ENCODE results near the gene SCAI. TPM values are rescaled to one million over a fixed set of nuclear protein-coding genes. Genes with fewer than 3 reads are reported as not detected.

SCAI gene
- total RNA-seq, 6 experiments from 2014 or later: 1.8 to 5.5 (median 2.6) TPM

- intact Hi-C loops (cut with DNase I): no loop called here
- no peak overlapping the region for H3K4me3 ChIP-seq
- 17% methylated on average over 2 of the region's 2 CpGs for WGBS (ENCODE audit: insufficient coverage, low coverage, low lambda C conversion rate, missing lambda C conversion rate)
- H3K27ac ChIP-seq: peak overlapping the region in 2 of 3 donors; percentile 51 to 84
- no peaks in the 10 kb centered on the region for H3K36me3 ChIP-seq
- peak in 3 of 4 donors; percentile 22 to 63 (median 62) for ATAC-seq
- TF ChIP-seq CTCF (IDR thresholded peaks at IDR 0.05) (no peak), POLR2A (IDR thresholded peaks at IDR 0.05) (no peak)
- no peaks in the 10 kb centered on the region for H3K9me3 ChIP-seq
- peaks cover 0 to 41% (median 10%) of the 10 kb centered on the region in 4 donors for H3K4me1 ChIP-seq
- H3K27me3 ChIP-seq: no peaks in the 10 kb centered on the region
- peak in 2 of 3 donors; percentile 54 to 63 for DNase-seq
These were observed 193.9 kb downstream of the SCAI start for GRCh38 chr9:124949387-124949786.

GRCh38 chr9:124947727-124948391, 195.5 kb downstream of the SCAI start:
- Histone ChIP-seq H3K4me1 (peaks cover 0 to 41% (median 10%) of the 10 kb centered on the region in 4 donors), H3K36me3 (no peaks in the 10 kb centered on the region), H3K27me3 (no peaks in the 10 kb centered on the region), H3K4me3 (peak overlapping the region in 2 of 3 donors; percentile 11 to 14), H3K27ac (peak overlapping the region; percentile 45 to 84 (median 51)), H3K9me3 (no peaks in the 10 kb centered on the region)
- ATAC-seq (peak; percentile 60 to 77 (median 73)), DNase-seq (peak in 1 of 3 donors; percentile 58)
- intact Hi-C loops (cut with DNase I): no loop called here
- TF ChIP-seq POLR2A (IDR thresholded peaks at IDR 0.05) (peak; percentile 30), CTCF (IDR thresholded peaks at IDR 0.05) (no peak)
- WGBS (ENCODE audit: insufficient coverage, low coverage, low lambda C conversion rate, missing lambda C conversion rate): 32% methylated on average over 5 of the region's 5 CpGs

- intact Hi-C loops (cut with DNase I): no loop called here
- WGBS (ENCODE audit: insufficient coverage, low coverage, low lambda C conversion rate, missing lambda C conversion rate): 84% methylated on average over 1 of the region's 1 CpG
- no peaks in the 10 kb centered on the region for H3K9me3 ChIP-seq
- no peaks in the 10 kb centered on the region for H3K27me3 ChIP-seq
- H3K4me1 ChIP-seq: peaks cover 0 to 46% (median 10%) of the 10 kb centered on the region in 4 donors
- H3K27ac ChIP-seq: no peak overlapping the region
- ATAC-seq: no peak
- DNase-seq: no peak
- H3K4me3 ChIP-seq: no peak overlapping the region
- H3K36me3 ChIP-seq: no peaks in the 10 kb centered on the region
- TF ChIP-seq CTCF (IDR thresholded peaks at IDR 0.05): no peak
- no peak for TF ChIP-seq POLR2A (IDR thresholded peaks at IDR 0.05)
These were observed 197.2 kb downstream of the SCAI start for GRCh38 chr9:124946167-124946566.

GRCh38 chr9:124941679-124942561, 201.4 kb downstream of the SCAI start:
- peak; percentile 31 to 59 (median 51) for ATAC-seq
- intact Hi-C loops (cut with DNase I): no loop called here

More at GRCh38 chr9:124941679-124942561, 201.4 kb downstream of the SCAI start:
- peak; percentile 65 to 77 (median 76) for DNase-seq
- Histone ChIP-seq H3K9me3 (no peaks in the 10 kb centered on the region), H3K4me1 (peaks cover 0 to 19% (median 1%) of the 10 kb centered on the region in 4 donors), H3K36me3 (peaks cover 0 to 12% (median 0%) of the 10 kb centered on the region in 4 donors), H3K27me3 (no peaks in the 10 kb centered on the region), H3K27ac (peak overlapping the region; percentile 91 to 97 (median 97)), H3K4me3 (peak overlapping the region; percentile 75 to 92 (median 86))
- 3% methylated on average over 30 of the region's 31 CpGs for WGBS (ENCODE audit: insufficient coverage, low coverage, low lambda C conversion rate, missing lambda C conversion rate)
- no peak for TF ChIP-seq CTCF (IDR thresholded peaks at IDR 0.05)
- TF ChIP-seq POLR2A (IDR thresholded peaks at IDR 0.05): no peak

All from right lobe of liver (tissue), 6 donors.